ENCODE results near the gene AKR1B15.

GRCh38 chr7:134522601-134523000 lies 26.3 kb upstream of the AKR1B15 start:
- TF ChIP-seq CTCF (conservative IDR thresholded peaks at IDR 0.05; ENCODE audit: low read depth, low read length) (no peak), EZH2 (IDR thresholded peaks at IDR 0.05; ENCODE audit: borderline replicate concordance, low read depth, low read length, poor library complexity, severe bottlenecking) (no peak)

All from A673 (cell line).